ENCODE results near the gene LMF1. TPM values are rescaled to one million over a fixed set of nuclear protein-coding genes. Genes with fewer than 3 reads are reported as not detected.

Gene LMF1
- total and polyA plus RNA-seq, 2 of the 8 experiments (the other 6 are each of a cell fraction or from before 2014, with no cell fraction given), result 3.5 to 9.1 TPM

DNA sequence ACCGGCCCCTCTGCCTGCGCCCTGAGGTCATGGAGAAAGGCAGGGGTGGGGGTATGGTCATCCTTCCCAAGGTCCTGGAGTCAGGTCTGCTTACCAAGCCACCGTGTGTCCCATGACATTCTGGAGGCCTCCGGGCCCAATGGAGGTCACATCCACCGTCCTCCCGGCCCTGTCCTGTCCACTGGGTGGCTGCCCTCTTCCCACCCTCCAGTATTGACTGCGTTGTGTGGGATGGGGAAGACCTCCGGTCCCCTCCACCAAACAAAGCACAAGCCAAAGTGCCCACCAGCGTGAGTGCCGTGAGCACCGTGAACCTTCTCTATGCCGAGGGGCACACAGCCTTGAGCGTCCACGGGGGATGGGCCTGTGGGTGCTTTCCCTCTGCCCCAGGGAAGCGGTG is 37.2 kb downstream of the LMF1 start:
- Histone ChIP-seq H3K4me2 (ENCODE audit: insufficient read depth in 1 of 2, low read depth in 2 of 2, low read length in 2 of 2) (no peak overlapping the region), H3K4ac (replicated peaks; ENCODE audit: insufficient read length, low read depth, low read length) (no peak overlapping the region), H2BK5ac (ENCODE audit: low read depth, low read length) (no peak overlapping the region), H4K91ac (replicated peaks; ENCODE audit: insufficient read length, low read length) (no peak overlapping the region), H2BK120ac (replicated peaks; ENCODE audit: low read depth, low read length) (no peak overlapping the region), H3K27ac (ENCODE audit: low read depth, low read length) (no peak overlapping the region), H3K79me1 (ENCODE audit: low read depth, low read length) (no peaks in the 10 kb centered on the region), H3K23ac (ENCODE audit: insufficient read length) (no peak overlapping the region), H3K14ac (ENCODE audit: insufficient read length) (no peak overlapping the region), H4K20me1 (replicated peaks in 1 of 2; ENCODE audit: control insufficient read depth in 1 of 2, insufficient read depth in 2 of 2, low read length in 2 of 2) (no peaks in the 10 kb centered on the region), H3K56ac (replicated peaks; ENCODE audit: insufficient read length, low read depth, low read length) (no peak overlapping the region), H4K8ac (ENCODE audit: extremely low read depth, insufficient read depth, low read length) (no peak overlapping the region), H3K36me3 (ENCODE audit: control insufficient read depth in 2 of 4, insufficient read depth in 4 of 4, low read length in 3 of 4) (no peaks in the 10 kb centered on the region), H3K4me3 (ENCODE audit: extremely low read depth in 1 of 4, insufficient read depth in 2 of 4, low read depth in 3 of 4, low read length in 4 of 4) (no peak overlapping the region), H2BK12ac (ENCODE audit: low read depth, low read length) (no peak overlapping the region), H3K9me3 (ENCODE audit: insufficient read depth in 2 of 2, low read depth in 1 of 2, low read length in 1 of 2) (peaks cover 2 to 54% of the 10 kb centered on the region in 2 experiments; a peak in 3 of 4 replicates), H2AFZ (ENCODE audit: low read length) (no peak overlapping the region), H3K4me1 (replicated peaks in 1 of 4; ENCODE audit: control insufficient read depth in 3 of 4, insufficient read depth in 4 of 4, low read length in 3 of 4) (peaks cover 0 to 6% (median 3%) of the 10 kb centered on the region in 4 experiments; a peak in 3 of 7 replicates), H2AK5ac (ENCODE audit: low read depth, low read length) (no peak overlapping the region), H2BK20ac (ENCODE audit: low read length) (no peak overlapping the region), H3K23me2 (ENCODE audit: low read depth, low read length) (no peaks in the 10 kb centered on the region), H2BK15ac (ENCODE audit: low read length) (no peak overlapping the region), H3K9ac (replicated peaks in 1 of 4; ENCODE audit: extremely low read depth in 1 of 4, low read depth in 3 of 4, low read length in 3 of 4) (no peak overlapping the region), H3K79me2 (ENCODE audit: control insufficient read depth in 1 of 2, insufficient read depth in 2 of 2, low read length in 2 of 2) (no peaks in the 10 kb centered on the region), H4K5ac (ENCODE audit: insufficient read length, low read depth, low read length) (no peak overlapping the region), H3K18ac (ENCODE audit: extremely low read depth, low read length) (no peak overlapping the region), H3K27me3 (replicated peaks in 1 of 4; ENCODE audit: control insufficient read depth in 3 of 4, extremely low read depth in 1 of 4, insufficient read depth in 3 of 4, low read length in 3 of 4) (no peaks in the 10 kb centered on the region)
- no peak for FAIRE-seq
- no peak for DNase-seq (ENCODE audit: low read depth in 1 of 2, low spot score in 2 of 2)
- TF ChIP-seq TBP (IDR thresholded peaks at IDR 0.05; ENCODE audit: low read depth, low read length) (no peak), SUZ12 (IDR thresholded peaks at IDR 0.05; ENCODE audit: low read length) (no peak), SIN3A (conservative IDR thresholded peaks at IDR 0.05 in 1 of 2, IDR thresholded peaks at IDR 0.05 in 1 of 2; ENCODE audit: low read depth in 1 of 2, low read length in 2 of 2) (no peak), SIX5 (IDR thresholded peaks at IDR 0.05; ENCODE audit: low read depth, low read length) (no peak), JUN (IDR thresholded peaks at IDR 0.05; ENCODE audit: low read depth, low read length) (no peak), PHF8 (conservative IDR thresholded peaks at IDR 0.05; ENCODE audit: low read depth, low read length) (no peak), SP2 (IDR thresholded peaks at IDR 0.05; ENCODE audit: low read length) (no peak), TAF7 (optimal IDR thresholded peaks at IDR 0.05; ENCODE audit: borderline replicate concordance, low read depth, low read length) (no peak), ATF3 (IDR thresholded peaks at IDR 0.05; ENCODE audit: insufficient read depth, low read depth, low read length) (no peak), POLR2AphosphoS5 (IDR thresholded peaks at IDR 0.05; ENCODE audit: low read depth, low read length) (no peak)
- ChIA-PET CTCF (ENCODE audit: partially characterized antibody) (no interaction called here), POLR2A (ENCODE audit: partially characterized antibody) (no interaction called here)
- WGBS, 2 experiments (ENCODE audit: extremely low coverage in 1 of 2, insufficient coverage in 1 of 2, insufficient read length in 1 of 2, insufficient replicate concordance in 2 of 2, low coverage in 1 of 2, low lambda C conversion rate in 2 of 2, missing lambda C conversion rate in 1 of 2), result 90% methylated on average over 12 of the region's 15 CpGs; no CpG with 5 or more reads in 1 of the 2 experiments

Data from H1 (cell line).